Osteoblast (primary cell): ENCODE results near the gene PDE11A. TPM values are rescaled to one million over a fixed set of nuclear protein-coding genes. Genes with fewer than 3 reads are reported as not detected.
"Not testable (repeated sequence)": the region's sequence is repeated elsewhere in the genome, so short reads cannot be mapped to it uniquely, and the experiment has no call there.

Source experiments
- DNase-seq: peaks from one replicate; pipeline ENCODE4 v3.0.0; 2011; ENCODE audit warnings: low spot score, mixed read lengths; ENCODE audit not compliant: insufficient read length; ENCODE audit errors: missing footprints
- H2AFZ ChIP-seq: 2 replicates; pipeline ENCODE4 v1.6.0; 2011; ENCODE audit warnings: mild to moderate bottlenecking, low read length
- H3K27ac ChIP-seq: 2 replicates; pipeline ENCODE4 v1.5.1; 2011; ENCODE audit warnings: mild to moderate bottlenecking, low read depth, low read length, moderate library complexity
- H3K27me3 ChIP-seq: 2 replicates; pipeline ENCODE4 v1.6.0; 2012; ENCODE audit warnings: mild to moderate bottlenecking, control low read depth, inconsistent platforms, low read length, moderate library complexity; ENCODE audit not compliant: insufficient read depth
- H3K36me3 ChIP-seq: 2 replicates; pipeline ENCODE4 v1.5.1; 2011; ENCODE audit warnings: mild to moderate bottlenecking, low read length, control low read depth, moderate library complexity; ENCODE audit not compliant: insufficient read depth
- H3K4me1 ChIP-seq: 2 replicates; pipeline ENCODE4 v1.5.1; 2011; ENCODE audit warnings: mild to moderate bottlenecking, low read length, control low read depth, moderate library complexity; ENCODE audit not compliant: insufficient read depth
- H3K4me2 ChIP-seq: 2 replicates; pipeline ENCODE4 v1.6.0; 2011; ENCODE audit warnings: mild to moderate bottlenecking, low read length; ENCODE audit not compliant: insufficient read depth
- H3K4me3 ChIP-seq: fragments of 200-600 bp; sonication (generic); 3 replicates; pipeline ENCODE4 v1.5.1; 2012; ENCODE audit warnings: mild to moderate bottlenecking, low read length, inconsistent platforms; ENCODE audit not compliant: insufficient read depth
- H3K79me2 ChIP-seq: 2 replicates; pipeline ENCODE4 v1.6.0; 2012; ENCODE audit warnings: mild to moderate bottlenecking, low read length, control low read depth, inconsistent platforms; ENCODE audit not compliant: insufficient read depth
- H3K9me3 ChIP-seq: 2 replicates; pipeline ENCODE4 v1.5.1; 2011; ENCODE audit warnings: low read depth, low read length, control low read depth
- H4K20me1 ChIP-seq: 2 replicates; pipeline ENCODE4 v1.6.0; 2012; ENCODE audit warnings: mild to moderate bottlenecking, low read length, control low read depth; ENCODE audit not compliant: insufficient read depth
- total RNA-seq: library from RNA; depleted of rRNA; stranded (reverse); fragments of >200 nt; gene quantifications from 2 replicates; pipeline ENCODE4 v1.2.3, GENCODE V29; 2012
- TF ChIP-seq, protein P1 (sequence below): IDR thresholded peaks from 2 replicates; pipeline ENCODE4 v1.5.1; 2011; ENCODE audit warnings: mild to moderate bottlenecking, low read depth, low read length, moderate library complexity; ENCODE audit errors: extremely low read depth

PDE11A gene
- total RNA-seq, 1 donor: 0.36 TPM

DNA sequence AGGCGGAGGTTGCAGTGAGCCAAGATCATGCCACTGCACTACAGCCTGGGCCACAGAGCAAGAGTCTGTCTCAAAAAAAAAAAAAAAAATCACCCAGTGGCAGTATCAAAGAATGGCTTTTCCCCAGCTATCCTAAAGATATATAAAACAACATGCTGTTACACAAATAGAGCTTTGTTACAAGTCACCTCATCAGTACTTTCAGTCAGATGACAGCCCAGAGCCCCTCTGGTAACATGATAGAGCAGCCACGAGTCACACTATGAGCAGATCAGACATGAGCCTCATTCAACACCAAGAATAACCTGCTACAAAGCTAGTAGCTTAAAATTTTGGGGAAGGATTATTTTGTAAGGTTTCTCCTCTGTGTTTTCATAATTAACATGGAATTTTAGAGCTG lies 25.2 kb downstream of the PDE11A start:
- H3K4me2 ChIP-seq: no peak overlapping the region
- H3K4me1 ChIP-seq: no peaks in the 10 kb centered on the region
- no peaks in the 10 kb centered on the region for H4K20me1 ChIP-seq
- DNase-seq: no peak
- no peak overlapping the region for H3K27ac ChIP-seq
- TF ChIP-seq, protein P1, sequence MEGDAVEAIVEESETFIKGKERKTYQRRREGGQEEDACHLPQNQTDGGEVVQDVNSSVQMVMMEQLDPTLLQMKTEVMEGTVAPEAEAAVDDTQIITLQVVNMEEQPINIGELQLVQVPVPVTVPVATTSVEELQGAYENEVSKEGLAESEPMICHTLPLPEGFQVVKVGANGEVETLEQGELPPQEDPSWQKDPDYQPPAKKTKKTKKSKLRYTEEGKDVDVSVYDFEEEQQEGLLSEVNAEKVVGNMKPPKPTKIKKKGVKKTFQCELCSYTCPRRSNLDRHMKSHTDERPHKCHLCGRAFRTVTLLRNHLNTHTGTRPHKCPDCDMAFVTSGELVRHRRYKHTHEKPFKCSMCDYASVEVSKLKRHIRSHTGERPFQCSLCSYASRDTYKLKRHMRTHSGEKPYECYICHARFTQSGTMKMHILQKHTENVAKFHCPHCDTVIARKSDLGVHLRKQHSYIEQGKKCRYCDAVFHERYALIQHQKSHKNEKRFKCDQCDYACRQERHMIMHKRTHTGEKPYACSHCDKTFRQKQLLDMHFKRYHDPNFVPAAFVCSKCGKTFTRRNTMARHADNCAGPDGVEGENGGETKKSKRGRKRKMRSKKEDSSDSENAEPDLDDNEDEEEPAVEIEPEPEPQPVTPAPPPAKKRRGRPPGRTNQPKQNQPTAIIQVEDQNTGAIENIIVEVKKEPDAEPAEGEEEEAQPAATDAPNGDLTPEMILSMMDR: no peak
- no peaks in the 10 kb centered on the region for H3K36me3 ChIP-seq
- H3K9me3 ChIP-seq: no peaks in the 10 kb centered on the region
- no peak overlapping the region for H2AFZ ChIP-seq
- no peak overlapping the region for H3K4me3 ChIP-seq
- no peaks in the 10 kb centered on the region for H3K27me3 ChIP-seq
- no peaks in the 10 kb centered on the region for H3K79me2 ChIP-seq

DNA sequence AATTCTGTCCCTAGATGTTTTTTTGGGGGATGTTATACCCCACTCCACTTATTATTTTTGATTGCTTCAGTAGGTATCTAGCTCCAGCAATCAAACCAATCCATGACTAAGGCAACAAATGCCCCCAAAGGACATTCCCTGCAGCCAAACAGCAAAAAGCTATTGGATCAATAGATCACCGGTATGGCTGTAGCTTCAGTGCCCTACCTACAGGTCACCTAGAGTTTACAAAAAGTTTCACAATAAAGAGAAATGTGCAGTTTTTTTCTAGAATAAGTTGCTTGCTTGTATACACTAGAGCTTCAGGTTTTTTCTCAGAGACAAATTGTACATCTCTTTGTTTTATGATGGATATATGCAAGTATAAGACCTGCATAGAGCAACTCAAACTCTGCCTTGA lies 27.7 kb downstream of the PDE11A start:
- Histone ChIP-seq H3K9me3 (no peaks in the 10 kb centered on the region), H3K4me2 (no peak overlapping the region), H2AFZ (no peak overlapping the region), H3K36me3 (no peaks in the 10 kb centered on the region), H4K20me1 (no peaks in the 10 kb centered on the region), H3K4me3 (no peak overlapping the region), H3K79me2 (no peaks in the 10 kb centered on the region), H3K27me3 (no peaks in the 10 kb centered on the region), H3K27ac (no peak overlapping the region), H3K4me1 (no peaks in the 10 kb centered on the region)
- TF ChIP-seq, protein P1: no peak
- DNase-seq: no peak

DNA sequence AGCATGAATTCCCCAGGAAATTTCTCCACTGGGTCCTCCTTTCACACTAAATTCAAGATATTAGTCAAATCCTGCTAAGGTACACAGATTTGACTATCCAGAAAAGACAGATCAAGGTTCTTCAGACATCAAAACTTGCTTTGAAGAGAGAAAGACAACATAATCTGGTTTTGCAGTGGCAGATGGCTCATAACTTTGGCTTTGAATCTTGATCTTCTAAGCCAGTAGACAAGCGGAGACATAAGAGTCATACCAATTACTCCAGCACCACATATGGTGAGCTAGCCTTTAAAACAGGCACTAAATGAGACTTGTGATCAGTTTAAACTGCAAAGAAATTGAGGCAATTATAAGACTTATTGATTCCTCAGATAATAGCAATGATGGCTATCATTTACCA lies 29.3 kb downstream of the PDE11A start:
- Histone ChIP-seq H3K27ac (no peak overlapping the region), H3K36me3 (no peaks in the 10 kb centered on the region), H3K79me2 (no peaks in the 10 kb centered on the region), H3K4me3 (no peak overlapping the region), H3K4me1 (no peaks in the 10 kb centered on the region), H2AFZ (no peak overlapping the region), H3K9me3 (no peaks in the 10 kb centered on the region), H4K20me1 (no peaks in the 10 kb centered on the region), H3K27me3 (no peaks in the 10 kb centered on the region), H3K4me2 (no peak overlapping the region)
- DNase-seq: no peak
- TF ChIP-seq, protein P1: no peak

DNA sequence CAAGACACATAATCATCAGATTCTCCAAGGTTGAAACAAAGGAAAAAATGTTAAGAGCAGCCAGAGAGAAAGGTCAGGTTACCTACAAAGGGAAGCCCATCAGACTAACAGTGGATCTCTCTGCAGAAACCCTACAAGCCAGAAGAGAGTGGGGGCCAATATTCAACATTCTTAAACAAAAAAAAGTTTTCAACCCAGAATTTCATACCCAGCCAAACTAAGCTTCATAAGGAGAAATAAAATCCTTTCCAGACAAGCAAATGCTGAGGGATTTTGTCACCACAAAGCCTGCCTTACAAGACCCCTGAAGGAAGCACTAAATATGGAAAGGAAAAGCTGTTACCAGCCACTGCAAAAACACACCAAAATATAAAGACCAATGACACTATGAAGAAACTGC lies 39.0 kb downstream of the PDE11A start:
- not testable (repeated sequence) for H3K79me2 ChIP-seq, H4K20me1 ChIP-seq

More for the DNA sequence above, 39.0 kb downstream of the PDE11A start:
- not testable (repeated sequence) for H3K27ac ChIP-seq, H3K36me3 ChIP-seq, H3K4me3 ChIP-seq, H3K9me3 ChIP-seq, H3K27me3 ChIP-seq, H3K4me2 ChIP-seq, H3K4me1 ChIP-seq, DNase-seq, H2AFZ ChIP-seq
